Activated naive CD4-positive, alpha-beta T cell (primary cell): ENCODE data around the gene FYB1.

Source experiments
- DNase-seq, 4 experiments: peaks; one replicate each; lab custom pipeline; 2025; lab: John Stamatoyannopoulos, UW

Gene FYB1

GRCh38 chr5:39159811-39160490, 59.4 kb downstream of the FYB1 start:
- DNase-seq = no peak

GRCh38 chr5:39158786-39159185, 60.6 kb downstream of the FYB1 start:
- no peak for DNase-seq

- no peak for DNase-seq
Observed at GRCh38 chr5:39158127-39158593, 61.2 kb downstream of the FYB1 start.

- DNase-seq = no peak
Observed at GRCh38 chr5:39157701-39158100, 61.7 kb downstream of the FYB1 start.

- no peak for DNase-seq
Observed at GRCh38 chr5:39156082-39156481, 63.3 kb downstream of the FYB1 start.

GRCh38 chr5:39151745-39152144, 67.6 kb downstream of the FYB1 start:
- DNase-seq = no peak

GRCh38 chr5:39149966-39150365, 69.4 kb downstream of the FYB1 start:
- no peak for DNase-seq

GRCh38 chr5:39148983-39149534, 70.3 kb downstream of the FYB1 start:
- DNase-seq = no peak

GRCh38 chr5:39146831-39147540, 72.4 kb downstream of the FYB1 start:
- no peak for DNase-seq

GRCh38 chr5:39143151-39143860, 76.1 kb downstream of the FYB1 start:
- DNase-seq = no peak

- no peak for DNase-seq
Observed at GRCh38 chr5:39140558-39141168, 78.7 kb downstream of the FYB1 start.

- no peak for DNase-seq
Observed at GRCh38 chr5:39138892-39139291, 80.5 kb downstream of the FYB1 start.

GRCh38 chr5:39137819-39138451, 81.4 kb downstream of the FYB1 start:
- DNase-seq = no peak

GRCh38 chr5:39137391-39137790, 82.0 kb downstream of the FYB1 start:
- DNase-seq = no peak

GRCh38 chr5:39132792-39133191, 86.6 kb downstream of the FYB1 start:
- no peak for DNase-seq

- no peak for DNase-seq
Observed at GRCh38 chr5:39132128-39132447, 87.3 kb downstream of the FYB1 start.

- no peak for DNase-seq
Observed at GRCh38 chr5:39131210-39132127, 87.9 kb downstream of the FYB1 start.

GRCh38 chr5:39130716-39131115, 88.6 kb downstream of the FYB1 start:
- DNase-seq = no peak

GRCh38 chr5:39121922-39122321, 97.4 kb downstream of the FYB1 start:
- DNase-seq = no peak

- no peak for DNase-seq
Observed at GRCh38 chr5:39121315-39121714, 98.0 kb downstream of the FYB1 start.

GRCh38 chr5:39120052-39120420, 99.3 kb downstream of the FYB1 start:
- no peak for DNase-seq
